ENCODE data around the gene DMP1.

DNA sequence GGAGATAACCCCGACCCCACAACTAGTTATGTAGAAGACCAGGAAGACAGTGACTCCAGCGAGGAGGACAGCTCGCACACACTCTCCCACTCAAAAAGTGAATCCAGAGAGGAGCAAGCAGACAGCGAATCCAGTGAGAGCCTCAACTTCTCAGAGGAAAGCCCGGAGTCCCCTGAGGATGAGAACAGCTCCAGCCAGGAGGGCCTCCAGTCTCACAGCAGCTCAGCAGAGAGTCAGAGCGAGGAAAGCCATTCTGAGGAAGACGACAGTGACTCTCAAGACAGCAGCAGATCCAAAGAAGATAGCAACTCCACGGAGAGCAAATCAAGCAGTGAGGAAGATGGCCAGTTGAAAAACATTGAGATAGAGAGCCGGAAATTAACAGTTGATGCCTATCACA lies 12.8 kb downstream of the DMP1 start:
- TF ChIP-seq, protein P1, sequence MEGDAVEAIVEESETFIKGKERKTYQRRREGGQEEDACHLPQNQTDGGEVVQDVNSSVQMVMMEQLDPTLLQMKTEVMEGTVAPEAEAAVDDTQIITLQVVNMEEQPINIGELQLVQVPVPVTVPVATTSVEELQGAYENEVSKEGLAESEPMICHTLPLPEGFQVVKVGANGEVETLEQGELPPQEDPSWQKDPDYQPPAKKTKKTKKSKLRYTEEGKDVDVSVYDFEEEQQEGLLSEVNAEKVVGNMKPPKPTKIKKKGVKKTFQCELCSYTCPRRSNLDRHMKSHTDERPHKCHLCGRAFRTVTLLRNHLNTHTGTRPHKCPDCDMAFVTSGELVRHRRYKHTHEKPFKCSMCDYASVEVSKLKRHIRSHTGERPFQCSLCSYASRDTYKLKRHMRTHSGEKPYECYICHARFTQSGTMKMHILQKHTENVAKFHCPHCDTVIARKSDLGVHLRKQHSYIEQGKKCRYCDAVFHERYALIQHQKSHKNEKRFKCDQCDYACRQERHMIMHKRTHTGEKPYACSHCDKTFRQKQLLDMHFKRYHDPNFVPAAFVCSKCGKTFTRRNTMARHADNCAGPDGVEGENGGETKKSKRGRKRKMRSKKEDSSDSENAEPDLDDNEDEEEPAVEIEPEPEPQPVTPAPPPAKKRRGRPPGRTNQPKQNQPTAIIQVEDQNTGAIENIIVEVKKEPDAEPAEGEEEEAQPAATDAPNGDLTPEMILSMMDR (conservative IDR thresholded peaks at IDR 0.05; ENCODE audit: low read depth, low read length) = no peak
- no peak for TF ChIP-seq EZH2 (IDR thresholded peaks at IDR 0.05; ENCODE audit: low read length, unreplicated experiment)
